ENCODE data around the gene PARD6B.

The PARD6B gene

DNA sequence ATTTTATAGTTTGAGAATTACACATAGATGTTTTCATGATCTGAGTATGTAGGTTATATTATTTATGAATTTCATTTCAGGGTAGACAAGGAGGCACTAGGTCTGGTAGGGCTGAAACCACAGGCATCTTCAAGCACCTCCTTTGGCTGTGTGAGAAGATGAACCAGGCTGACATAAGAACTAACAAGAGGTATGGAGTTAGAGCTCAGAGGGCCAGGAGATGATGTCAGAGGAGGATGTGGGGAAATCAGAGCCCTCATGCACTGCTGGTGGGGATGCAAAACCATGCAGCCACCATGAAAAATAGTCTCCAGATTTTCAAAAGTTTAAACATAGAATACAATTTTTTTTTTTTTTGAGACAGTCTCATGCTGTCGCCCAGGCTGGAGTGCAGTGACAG is 26.4 kb upstream of the PARD6B start:
- no peak for DNase-seq (ENCODE audit: extremely low spot score)
- CTCF ChIA-PET = no interaction called here
- POLR2A ChIA-PET = no interaction called here
- TF ChIP-seq, protein P1, sequence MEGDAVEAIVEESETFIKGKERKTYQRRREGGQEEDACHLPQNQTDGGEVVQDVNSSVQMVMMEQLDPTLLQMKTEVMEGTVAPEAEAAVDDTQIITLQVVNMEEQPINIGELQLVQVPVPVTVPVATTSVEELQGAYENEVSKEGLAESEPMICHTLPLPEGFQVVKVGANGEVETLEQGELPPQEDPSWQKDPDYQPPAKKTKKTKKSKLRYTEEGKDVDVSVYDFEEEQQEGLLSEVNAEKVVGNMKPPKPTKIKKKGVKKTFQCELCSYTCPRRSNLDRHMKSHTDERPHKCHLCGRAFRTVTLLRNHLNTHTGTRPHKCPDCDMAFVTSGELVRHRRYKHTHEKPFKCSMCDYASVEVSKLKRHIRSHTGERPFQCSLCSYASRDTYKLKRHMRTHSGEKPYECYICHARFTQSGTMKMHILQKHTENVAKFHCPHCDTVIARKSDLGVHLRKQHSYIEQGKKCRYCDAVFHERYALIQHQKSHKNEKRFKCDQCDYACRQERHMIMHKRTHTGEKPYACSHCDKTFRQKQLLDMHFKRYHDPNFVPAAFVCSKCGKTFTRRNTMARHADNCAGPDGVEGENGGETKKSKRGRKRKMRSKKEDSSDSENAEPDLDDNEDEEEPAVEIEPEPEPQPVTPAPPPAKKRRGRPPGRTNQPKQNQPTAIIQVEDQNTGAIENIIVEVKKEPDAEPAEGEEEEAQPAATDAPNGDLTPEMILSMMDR (IDR thresholded peaks at IDR 0.05; ENCODE audit: control extremely low read depth, extremely low read depth, low read depth, missing control alignments) = no peak

DNA sequence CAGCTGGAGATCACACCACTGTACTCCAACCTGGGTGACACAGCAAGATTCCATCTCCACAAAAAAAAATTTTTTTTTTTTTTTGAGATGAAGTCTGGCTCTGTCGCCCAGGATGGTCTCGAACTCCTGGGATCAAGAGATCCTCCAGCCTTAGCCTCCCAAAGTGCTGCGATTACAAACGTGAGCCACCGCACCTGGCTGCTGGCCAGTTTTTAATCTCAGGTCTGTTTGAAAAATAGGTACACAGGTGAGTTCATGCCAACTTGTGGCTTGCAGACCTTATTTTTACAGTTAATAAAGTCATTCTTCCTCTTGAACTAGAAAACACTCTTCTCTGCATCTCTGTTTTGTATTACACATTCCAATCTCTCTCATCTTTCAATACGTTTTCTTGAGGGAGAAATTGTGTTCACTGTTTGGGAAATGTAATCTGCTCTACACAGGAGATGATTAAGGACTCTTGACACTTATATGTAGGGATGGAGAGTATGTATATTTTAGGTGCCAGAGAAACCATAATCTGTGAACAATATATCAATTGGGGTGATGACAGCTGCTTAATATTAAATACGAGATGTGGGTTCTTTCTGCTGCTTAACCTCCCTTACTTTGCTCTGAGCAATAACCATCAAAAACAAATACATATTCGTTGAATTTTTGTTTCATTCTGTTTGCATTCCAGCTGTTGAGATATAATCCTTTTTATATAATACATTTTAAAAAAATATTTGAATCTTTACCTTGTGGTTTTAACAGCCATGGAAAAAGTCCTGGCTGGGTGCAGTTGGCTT is 22.3 kb upstream of the PARD6B start:
- CTCF ChIA-PET = no interaction called here
- no peak for DNase-seq (ENCODE audit: extremely low spot score)
- TF ChIP-seq, protein P1 (IDR thresholded peaks at IDR 0.05; ENCODE audit: control extremely low read depth, extremely low read depth, low read depth, missing control alignments) = no peak
- POLR2A ChIA-PET = interaction anchor here (0.6 kb wide), 1 partner anchor 79 kb away, joined by 4 read pairs; no protein-coding TSS in a partner anchor

DNA sequence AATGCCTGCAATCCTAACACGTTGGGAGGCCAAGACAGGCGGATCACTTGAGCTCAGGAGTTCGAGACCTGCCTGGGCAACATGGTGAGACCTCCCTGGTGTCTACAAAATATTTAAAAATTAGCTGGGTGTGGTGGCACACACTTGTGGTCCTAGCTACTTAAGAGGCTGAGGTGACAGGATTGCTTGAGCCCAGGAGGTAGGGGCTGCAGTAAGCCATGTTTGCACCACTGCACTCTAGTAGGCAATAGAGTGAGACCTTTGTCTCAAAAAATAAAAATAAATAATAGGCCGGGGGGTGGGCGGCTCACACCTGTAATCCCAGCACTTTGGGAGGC is 21.8 kb upstream of the PARD6B start:
- TF ChIP-seq, protein P1 (IDR thresholded peaks at IDR 0.05; ENCODE audit: control extremely low read depth, extremely low read depth, low read depth, missing control alignments) = no peak
- CTCF ChIA-PET = no interaction called here
- POLR2A ChIA-PET = interaction anchor here (0.6 kb wide), 1 partner anchor 78 kb away, joined by 4 read pairs; no protein-coding TSS in a partner anchor
- DNase-seq (ENCODE audit: extremely low spot score) = no peak

DNA sequence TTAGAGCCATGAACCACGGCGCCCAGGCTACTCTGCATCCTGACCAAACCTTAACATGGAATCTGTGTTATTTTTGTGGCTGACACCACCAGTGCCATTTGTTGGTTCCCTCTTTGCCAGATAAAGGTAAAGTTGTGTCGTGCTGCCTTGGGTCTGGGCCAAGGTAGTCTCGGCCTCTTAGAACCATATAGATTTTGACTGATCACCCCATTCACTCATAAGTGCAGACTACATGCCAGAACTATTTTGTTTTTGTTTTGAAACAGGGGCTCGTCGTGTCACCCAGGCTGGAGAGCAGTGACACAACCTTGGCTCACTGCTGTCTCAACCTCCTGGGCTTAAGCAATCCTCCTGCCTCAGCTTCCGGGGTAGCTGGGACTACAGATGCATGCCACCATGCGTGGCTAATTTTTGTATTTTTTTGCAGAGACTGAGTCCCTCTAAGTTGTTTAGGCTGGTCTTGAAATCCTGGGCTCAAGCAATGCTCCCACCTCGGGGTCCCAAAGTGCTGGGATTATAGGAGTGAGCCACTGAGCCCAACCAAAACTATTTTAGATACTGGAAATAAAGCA is 20.8 kb upstream of the PARD6B start:
- no peak for DNase-seq (ENCODE audit: extremely low spot score)
- TF ChIP-seq, protein P1 (IDR thresholded peaks at IDR 0.05; ENCODE audit: control extremely low read depth, extremely low read depth, low read depth, missing control alignments) = no peak
- ChIA-PET POLR2A (no interaction called here), CTCF (no interaction called here)

DNA sequence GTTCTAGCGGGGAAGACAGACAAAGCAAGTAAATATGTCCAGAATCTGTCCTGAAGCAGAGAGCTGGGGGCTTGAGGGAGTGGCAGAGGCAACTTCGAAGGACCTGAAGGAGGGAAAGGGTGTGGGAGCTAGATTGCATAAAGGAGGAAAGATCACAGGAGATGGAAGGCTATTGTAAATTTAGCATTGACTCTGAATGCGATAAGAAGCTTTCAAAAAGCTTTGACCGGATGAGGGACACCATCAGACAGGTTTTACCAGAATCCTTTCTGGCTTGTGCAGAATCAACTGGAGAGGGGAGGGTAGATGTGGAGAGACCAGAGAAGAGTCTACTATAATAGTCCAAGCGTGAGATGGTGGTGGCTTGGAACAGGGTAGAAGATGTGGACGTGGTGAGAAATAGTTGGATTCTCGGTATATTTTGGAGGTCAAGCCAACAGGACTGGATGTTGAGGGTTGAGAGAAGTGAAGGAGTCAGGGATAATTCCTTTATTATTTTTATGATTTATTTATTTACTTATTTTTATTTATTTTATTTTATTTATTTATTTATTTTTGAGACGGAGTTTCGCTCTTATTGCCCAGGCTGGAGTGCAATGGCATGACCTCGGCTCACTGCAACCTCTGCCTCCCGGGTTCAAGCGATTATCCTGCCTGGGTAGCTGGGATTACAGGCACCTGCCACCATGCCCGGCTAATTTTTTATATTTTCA is 20.1 kb upstream of the PARD6B start:
- no peak for DNase-seq (ENCODE audit: extremely low spot score)
- ChIA-PET CTCF (no interaction called here), POLR2A (no interaction called here)
- TF ChIP-seq, protein P1 (IDR thresholded peaks at IDR 0.05; ENCODE audit: control extremely low read depth, extremely low read depth, low read depth, missing control alignments) = no peak

DNA sequence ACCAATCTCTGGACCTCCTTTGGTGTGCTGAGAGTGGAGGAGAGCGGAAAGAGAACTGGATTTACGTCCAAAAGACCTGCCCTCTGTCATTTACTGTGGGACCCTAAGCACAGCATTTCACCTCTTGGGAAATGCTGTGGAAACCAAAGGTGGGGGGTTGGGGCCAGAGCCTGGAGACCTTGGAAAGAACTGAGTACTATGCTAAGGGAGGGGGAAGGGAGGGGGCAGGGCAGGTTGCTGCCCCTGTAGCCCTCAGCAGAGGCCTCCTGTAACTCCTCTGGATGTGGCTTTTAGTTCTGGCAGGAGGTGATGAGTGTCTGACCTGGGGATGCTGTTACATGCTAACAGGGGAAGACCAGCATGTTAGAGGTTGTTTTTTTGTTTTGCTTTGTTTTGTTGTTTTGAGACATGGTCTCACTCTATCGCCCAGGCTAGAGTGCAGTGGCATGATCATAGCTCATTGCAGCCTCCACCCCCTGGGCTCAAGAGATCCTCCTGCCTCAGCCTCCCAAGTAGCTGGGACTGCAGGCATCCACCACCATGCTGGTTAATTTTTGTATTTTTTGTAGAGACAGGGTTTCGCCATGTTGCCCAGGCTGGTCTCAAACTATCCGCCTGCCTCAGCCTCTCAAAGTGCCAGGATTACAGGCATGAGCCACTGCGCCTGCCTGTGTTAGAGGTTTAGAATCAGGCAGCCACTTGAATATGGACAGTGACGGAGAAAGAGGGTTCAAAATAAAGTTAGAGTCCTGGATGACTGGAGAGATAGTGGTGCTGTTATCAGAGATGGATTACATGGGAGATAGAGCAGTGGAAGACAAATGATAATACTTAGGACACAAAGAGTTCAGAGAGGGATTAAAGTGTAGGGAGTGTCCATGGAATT is 18.4 kb upstream of the PARD6B start:
- TF ChIP-seq, protein P1 (IDR thresholded peaks at IDR 0.05; ENCODE audit: control extremely low read depth, extremely low read depth, low read depth, missing control alignments) = no peak
- no peak for DNase-seq (ENCODE audit: extremely low spot score)
- ChIA-PET POLR2A (no interaction called here), CTCF (no interaction called here)
